DMS53 treated with DMSO at 0.1 percent for 48 hours (cell line): Measurements from ENCODE around the gene SERPINA12.

Experiments
- DNase-seq: peaks from one replicate; lab custom pipeline; 2025; ENCODE audit not compliant: unreplicated experiment; lab: John Stamatoyannopoulos, UW

SERPINA12 gene, protein sequence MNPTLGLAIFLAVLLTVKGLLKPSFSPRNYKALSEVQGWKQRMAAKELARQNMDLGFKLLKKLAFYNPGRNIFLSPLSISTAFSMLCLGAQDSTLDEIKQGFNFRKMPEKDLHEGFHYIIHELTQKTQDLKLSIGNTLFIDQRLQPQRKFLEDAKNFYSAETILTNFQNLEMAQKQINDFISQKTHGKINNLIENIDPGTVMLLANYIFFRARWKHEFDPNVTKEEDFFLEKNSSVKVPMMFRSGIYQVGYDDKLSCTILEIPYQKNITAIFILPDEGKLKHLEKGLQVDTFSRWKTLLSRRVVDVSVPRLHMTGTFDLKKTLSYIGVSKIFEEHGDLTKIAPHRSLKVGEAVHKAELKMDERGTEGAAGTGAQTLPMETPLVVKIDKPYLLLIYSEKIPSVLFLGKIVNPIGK

DNA sequence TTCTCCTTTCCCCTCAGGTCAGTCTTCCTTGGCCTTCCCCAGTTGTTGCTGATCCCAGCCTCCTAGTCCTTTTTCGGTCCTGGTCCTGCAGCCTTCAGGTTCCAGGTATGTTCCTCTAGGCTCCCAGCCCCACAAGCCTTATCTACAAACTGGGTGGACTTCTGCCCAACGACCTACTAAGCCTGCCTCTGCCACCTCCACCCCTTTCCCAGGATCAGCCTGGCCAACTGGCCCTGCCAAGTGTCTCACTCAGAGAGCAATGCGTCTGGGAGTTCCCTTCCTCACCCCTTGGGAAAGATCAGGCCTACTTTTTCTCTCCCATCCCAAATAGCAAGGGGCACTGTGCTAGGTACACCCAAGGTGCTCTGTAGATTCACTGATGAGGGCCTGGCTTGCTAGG is at the start of gene SERPINA12:
SERPINA12 (minus strand) TSS at position 114 of the 400 bp plus-strand sequence. CDS start 11,072 bp downstream, outside the sequence.
- no peak for DNase-seq

DNA sequence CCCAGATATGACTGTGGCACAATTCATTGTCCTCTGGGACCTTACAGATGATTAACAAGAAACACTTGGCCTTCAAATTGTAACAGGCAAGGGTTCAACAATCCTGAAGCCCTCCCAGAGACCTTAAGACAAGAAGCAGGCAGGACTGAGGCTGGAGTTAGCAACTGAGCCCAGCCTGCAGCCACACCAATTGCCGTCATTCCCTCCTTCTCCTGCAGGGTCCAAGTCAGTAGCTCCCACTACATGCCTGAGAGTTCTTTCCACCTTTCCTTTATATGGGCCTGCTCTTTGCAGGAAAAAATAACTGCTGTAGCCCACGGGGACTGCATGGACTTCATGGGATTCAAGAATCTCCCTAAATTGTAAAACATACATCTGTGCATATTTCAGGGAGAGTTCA is 49.6 kb upstream of the SERPINA12 start:
- no peak for DNase-seq

- DNase-seq: no peak
These were observed 48.1 kb upstream of the SERPINA12 start for GRCh38 chr14:94557327-94557726.

- no peak for DNase-seq
These were observed 46.7 kb upstream of the SERPINA12 start for GRCh38 chr14:94555991-94556390.

DNA sequence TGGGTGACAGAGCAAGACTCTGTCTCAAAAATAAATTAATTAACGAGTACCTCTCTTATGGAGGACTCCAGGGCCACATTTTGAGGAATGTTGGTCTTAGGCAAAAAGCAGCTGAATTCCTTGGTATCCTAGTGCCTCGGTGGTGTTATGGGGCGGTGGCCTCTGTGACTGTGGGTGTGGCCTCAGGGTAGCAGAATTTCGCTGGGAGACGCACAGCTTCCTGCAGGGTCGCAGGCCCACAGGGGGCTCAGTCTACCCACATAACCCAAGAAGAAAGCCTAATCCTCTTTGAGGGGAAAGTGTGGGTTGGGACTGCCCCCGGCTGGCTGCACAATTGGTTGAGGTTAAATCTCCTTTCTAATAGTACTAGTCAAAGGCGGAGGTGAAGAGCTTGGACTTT is 40.8 kb upstream of the SERPINA12 start:
- DNase-seq: no peak

GRCh38 chr14:94548999-94549985 is 40.0 kb upstream of the SERPINA12 start:
- no peak for DNase-seq

- no peak for DNase-seq
These were observed 39.1 kb upstream of the SERPINA12 start for GRCh38 chr14:94548131-94548998.

DNA sequence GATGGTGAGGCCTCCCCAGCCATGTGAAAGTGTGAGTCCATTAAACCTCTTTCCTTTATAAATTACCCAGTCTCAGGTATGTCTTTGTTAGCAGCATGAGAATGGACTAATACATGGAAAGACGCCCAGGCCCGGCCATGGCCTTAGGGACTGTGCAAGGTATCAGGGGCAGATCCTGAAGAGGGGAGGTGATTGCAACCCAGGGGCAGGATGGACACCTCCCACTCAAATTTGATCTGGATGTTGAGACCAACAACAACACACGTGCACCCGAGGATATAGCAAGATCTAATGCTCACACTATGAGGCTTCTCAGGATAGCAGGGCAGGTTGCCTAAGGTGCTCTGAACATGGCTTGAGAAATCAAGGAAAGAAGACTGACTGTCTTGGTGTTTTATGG is 38.5 kb upstream of the SERPINA12 start:
- DNase-seq: no peak

DNA sequence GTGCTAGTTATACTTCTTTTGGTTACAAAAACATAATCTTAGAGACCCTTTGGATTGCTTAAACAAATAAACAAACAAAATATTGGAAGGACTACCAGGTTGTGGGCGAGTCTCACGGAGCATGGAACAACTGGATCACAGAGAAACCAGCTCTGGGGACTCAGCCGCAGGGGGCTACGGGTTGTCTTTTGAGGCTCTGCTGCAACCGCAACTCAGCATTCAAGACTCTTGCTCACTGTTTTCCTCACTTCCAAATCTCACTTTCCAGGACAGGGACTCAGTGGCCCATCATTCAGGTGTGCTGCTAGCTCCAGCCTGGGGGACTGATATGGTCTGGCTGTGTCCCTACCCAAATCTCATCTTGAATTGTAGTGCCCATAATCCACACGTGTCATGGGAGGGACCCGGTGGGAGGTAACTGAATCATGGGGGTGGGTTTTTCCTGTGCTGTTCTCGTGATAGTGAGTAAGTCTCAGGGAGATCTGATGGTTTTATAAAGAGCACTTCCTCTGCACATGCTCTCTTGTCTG is 37.9 kb upstream of the SERPINA12 start:
- DNase-seq: no peak

DNA sequence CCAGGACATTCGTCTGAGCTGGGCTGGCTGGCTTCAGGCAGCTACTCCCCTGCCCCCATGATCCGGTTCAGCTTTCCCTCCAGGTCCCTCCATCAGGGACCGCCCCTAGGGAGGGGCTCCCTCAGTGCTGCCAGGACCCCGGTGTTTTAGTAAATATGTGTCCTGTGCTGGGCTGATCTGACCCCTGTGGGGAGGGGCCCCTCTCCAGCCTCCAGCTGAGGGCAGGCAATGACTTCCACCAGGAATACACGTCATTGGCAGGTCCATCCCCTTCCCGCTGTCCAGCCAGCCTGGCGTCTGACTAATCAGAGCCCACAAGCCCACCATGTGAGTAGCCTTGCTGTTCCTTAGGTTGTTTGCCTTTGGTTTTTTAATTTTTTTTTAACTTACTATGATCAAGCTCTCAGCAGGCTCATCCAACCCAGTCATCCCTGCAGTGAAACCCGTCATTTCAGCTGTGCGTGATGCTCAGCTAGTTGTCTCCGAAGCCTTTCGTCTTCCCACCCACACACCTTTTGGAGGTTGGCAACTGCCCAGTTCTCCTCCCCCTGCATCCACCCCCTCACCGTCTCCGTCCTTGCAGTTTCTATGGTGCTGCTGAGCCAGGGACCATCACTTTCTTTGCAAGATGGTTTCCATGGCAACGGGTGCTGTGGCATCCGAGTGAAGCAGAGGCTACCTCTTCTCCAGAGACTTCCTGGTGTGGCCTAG is 36.0 kb upstream of the SERPINA12 start:
- no peak for DNase-seq

GRCh38 chr14:94544726-94545125 is 35.5 kb upstream of the SERPINA12 start:
- DNase-seq: no peak

DNA sequence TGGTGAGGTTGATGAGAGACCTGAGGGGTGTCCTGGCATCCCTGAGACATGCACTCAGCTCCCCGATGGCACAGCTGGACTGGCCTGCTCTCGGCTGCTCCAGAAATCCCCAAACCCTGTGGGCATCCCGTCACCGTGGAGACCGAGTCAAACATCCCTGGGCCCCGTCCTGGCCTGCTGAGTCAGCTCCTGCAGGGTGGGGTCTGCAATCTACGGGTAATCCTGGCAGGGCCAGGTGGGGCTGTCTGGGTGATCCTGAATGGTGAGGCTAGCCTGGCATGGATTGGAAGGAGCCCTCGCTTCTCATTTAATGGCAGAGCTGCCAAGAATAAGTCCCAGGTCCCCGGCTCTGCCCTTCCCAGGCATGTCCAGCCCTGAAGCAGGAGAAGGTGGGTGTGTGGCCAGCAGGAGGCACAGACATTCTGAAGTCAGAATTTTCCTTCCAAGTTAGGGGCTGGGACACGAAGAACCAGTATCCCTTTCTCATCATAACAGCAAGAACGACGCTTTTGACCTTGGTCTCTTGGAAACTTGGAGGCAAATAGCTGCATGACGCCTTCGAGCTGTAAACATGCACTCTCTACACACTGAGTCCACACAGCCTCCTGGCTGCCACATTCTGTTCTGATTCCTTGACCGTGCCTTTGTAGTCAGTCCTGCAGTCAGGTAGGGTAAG is 34.3 kb upstream of the SERPINA12 start:
- DNase-seq: no peak

GRCh38 chr14:94542811-94543440 is 33.7 kb upstream of the SERPINA12 start:
- no peak for DNase-seq

- no peak for DNase-seq
These were observed 33.0 kb upstream of the SERPINA12 start for GRCh38 chr14:94542111-94542810.

DNA sequence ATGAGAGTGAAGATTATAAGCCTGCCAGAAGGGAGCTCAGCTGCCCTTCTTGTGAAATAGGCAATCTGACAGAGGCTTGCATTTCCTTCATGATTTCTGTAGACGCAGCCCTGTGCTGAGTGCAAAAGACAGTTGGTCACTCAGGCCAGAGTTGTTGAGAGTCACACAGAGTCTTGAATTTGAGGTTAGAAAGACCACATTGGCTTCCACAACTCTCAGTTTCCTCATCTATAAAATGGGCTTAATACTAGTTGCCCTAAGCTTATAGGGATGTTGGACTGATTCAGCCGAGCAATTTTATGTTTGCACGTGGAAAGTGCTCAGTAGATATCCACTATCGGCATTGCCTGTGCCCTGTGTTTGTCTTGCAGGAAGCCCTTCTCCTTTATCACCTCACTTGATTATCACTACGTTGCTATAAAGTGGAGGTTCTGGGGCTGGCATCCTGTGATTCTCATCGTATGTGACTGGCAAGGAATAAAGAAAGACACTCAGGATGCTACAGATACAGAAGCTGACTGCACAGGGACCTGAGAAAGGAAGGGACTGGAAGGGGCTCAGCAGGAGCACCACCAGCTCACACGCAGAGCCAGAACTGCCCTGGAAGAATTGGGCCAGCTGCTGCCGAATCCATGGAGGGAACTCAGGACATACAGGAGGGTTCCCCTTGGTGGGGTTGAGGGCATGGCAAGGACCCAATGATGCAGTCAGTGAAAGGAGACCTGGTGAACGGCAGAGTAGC is 32.1 kb upstream of the SERPINA12 start:
- DNase-seq: no peak

- no peak for DNase-seq
These were observed 30.9 kb upstream of the SERPINA12 start for GRCh38 chr14:94540031-94540794.

GRCh38 chr14:94539181-94539580 is 29.9 kb upstream of the SERPINA12 start:
- DNase-seq: no peak
